ENCODE measurements around the gene ADAMTS6. TPM values are rescaled to one million over a fixed set of nuclear protein-coding genes. Genes with fewer than 3 reads are reported as not detected.
A peak's percentile ranks its signal among the peaks of the same experiment; 100 is the strongest.
"Not testable (repeated sequence)": the region's sequence is repeated elsewhere in the genome, so short reads cannot be mapped to it uniquely, and the experiment has no call there.

ADAMTS6 gene, protein sequence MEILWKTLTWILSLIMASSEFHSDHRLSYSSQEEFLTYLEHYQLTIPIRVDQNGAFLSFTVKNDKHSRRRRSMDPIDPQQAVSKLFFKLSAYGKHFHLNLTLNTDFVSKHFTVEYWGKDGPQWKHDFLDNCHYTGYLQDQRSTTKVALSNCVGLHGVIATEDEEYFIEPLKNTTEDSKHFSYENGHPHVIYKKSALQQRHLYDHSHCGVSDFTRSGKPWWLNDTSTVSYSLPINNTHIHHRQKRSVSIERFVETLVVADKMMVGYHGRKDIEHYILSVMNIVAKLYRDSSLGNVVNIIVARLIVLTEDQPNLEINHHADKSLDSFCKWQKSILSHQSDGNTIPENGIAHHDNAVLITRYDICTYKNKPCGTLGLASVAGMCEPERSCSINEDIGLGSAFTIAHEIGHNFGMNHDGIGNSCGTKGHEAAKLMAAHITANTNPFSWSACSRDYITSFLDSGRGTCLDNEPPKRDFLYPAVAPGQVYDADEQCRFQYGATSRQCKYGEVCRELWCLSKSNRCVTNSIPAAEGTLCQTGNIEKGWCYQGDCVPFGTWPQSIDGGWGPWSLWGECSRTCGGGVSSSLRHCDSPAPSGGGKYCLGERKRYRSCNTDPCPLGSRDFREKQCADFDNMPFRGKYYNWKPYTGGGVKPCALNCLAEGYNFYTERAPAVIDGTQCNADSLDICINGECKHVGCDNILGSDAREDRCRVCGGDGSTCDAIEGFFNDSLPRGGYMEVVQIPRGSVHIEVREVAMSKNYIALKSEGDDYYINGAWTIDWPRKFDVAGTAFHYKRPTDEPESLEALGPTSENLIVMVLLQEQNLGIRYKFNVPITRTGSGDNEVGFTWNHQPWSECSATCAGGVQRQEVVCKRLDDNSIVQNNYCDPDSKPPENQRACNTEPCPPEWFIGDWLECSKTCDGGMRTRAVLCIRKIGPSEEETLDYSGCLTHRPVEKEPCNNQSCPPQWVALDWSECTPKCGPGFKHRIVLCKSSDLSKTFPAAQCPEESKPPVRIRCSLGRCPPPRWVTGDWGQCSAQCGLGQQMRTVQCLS (N-terminal part only)
- total RNA-seq (2014; rRNA removed; shearing (Covaris generic)): 6.0 and 7.2 TPM in 2 replicates

DNA sequence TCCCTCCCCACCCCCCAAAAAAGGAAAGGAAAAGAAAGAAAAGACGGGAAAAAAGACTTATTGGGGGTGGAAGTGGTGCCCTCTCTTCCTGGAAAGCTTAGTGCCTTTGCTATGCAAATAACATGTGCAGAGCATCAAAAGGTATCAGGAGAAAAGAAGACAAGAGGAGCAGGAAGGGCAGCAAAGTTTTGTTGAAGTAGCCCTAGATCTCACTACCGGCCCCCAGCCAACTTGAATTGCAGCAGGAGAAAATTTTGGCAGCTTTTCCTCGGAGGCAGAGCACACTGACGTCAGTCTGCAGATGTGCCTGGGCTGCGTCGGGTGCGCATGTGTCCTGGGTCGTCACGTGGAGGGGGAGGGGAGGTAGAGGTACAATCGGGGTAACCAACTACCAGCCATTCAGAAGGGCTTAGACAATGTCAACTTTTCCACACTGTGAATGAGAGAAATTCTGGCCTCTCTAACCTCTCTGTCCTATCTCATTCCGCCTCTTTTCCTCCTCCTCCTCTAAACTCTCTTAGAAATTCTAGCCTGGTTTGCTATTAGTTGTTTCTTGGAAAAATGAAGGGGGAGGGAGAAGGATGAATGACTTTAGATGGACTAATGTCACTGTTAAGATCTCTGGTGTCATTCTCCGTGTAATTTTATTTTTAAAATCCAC, at the start of gene ADAMTS6:
TSS of gene ADAMTS6 (minus strand) at position 286 of the 661 bp plus-strand sequence. CDS start 8,247 bp downstream, outside the sequence.
- DNase-seq: peak; percentile 92 to 95
- Histone ChIP-seq H3K4me1 (no peaks in the 10 kb centered on the region), H3K27me3 (no peaks in the 10 kb centered on the region), H3K27ac (peak within 1 kb of the TSS; percentile 55), H3K9me3 (replicated peaks) (no peaks in the 10 kb centered on the region), H3K4me3 (peak within 1 kb of the TSS; percentile 62), H3K36me3 (no peaks in the 10 kb centered on the region)

DNA sequence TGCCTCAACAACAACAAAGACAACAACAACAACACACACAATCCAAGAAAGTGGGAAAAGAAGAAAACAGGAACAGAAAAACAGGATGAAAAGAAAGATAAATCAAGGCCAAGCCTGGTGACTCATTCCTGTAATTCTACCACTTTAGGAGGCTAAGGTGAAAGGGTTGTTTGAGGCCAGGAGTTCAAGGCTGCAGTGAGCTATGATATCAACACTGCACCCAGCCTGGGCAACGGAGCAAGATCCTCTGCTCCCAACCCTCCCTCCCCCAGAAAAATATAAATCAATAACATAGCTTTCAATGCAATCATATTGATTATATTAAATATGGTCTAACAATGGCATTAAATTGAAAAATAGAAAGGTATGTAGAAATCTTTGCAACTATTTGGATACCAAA, 49.2 kb upstream of the ADAMTS6 start:
- no peaks in the 10 kb centered on the region for H3K9me3 ChIP-seq (replicated peaks)
- peaks cover 14% of the 10 kb centered on the region for H3K4me1 ChIP-seq
- H3K4me3 ChIP-seq: no peak overlapping the region
- no peak overlapping the region for H3K27ac ChIP-seq
- H3K36me3 ChIP-seq: peaks cover 32% of the 10 kb centered on the region
- H3K27me3 ChIP-seq: no peaks in the 10 kb centered on the region
- DNase-seq: no peak

DNA sequence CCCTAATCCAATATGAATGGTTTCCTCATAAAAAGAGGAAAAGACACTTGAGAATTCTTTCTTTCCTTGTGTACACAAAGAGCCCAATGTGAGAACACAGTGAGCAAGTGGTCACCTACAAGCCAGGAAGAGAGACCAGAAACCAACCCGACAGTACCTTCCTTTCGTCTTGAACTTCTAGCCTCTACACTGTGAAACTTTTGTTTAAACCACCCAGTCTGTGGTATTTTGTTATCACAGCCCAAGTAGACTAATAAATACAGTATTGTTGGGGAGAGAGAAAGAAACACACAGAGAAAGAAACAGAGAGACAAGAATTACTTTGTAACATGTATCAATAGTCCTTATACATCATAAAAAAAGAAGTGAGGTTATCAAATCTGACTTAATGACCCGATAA, 44.0 kb upstream of the ADAMTS6 start:
- Histone ChIP-seq H3K4me3 (no peak overlapping the region), H3K27ac (no peak overlapping the region), H3K9me3 (replicated peaks) (no peaks in the 10 kb centered on the region), H3K4me1 (no peaks in the 10 kb centered on the region), H3K36me3 (peaks cover 50% of the 10 kb centered on the region), H3K27me3 (no peaks in the 10 kb centered on the region)
- no peak for DNase-seq

DNA sequence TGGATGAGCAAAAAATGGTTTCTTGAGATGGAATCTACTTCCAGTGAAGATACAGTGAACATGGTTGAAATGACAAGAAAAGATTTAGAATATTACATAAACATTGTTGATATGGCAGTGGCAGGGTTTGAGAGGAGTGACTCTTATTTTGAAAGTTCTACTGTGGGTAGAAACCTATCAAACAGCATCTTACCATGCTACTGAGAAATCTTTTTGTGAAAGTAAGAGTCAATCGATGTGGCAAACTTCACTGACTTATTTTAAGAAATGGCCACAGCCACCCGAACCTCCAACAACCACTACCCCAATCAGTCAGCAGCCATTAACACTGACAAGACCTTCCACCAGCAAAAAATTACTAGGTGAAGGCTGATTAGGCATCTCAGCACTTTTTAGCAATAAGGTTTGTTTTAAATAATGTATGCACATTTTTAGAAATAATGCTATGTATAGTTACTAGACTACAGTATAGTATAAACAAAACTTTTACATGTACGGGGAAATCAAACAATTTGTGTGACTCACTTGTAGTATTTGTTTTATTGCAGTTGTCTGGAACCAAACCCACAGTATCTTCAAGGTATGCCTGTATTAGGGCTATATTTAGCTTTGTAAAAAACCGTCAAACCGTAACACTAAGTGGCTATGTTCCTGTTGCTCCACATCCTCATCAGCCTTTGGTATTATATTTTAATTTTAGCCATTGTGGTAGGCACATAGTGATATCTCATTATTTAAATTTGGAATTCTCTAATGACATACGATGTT, 30.6 kb upstream of the ADAMTS6 start:
- no peaks in the 10 kb centered on the region for H3K9me3 ChIP-seq (replicated peaks)
- no peak for DNase-seq

DNA sequence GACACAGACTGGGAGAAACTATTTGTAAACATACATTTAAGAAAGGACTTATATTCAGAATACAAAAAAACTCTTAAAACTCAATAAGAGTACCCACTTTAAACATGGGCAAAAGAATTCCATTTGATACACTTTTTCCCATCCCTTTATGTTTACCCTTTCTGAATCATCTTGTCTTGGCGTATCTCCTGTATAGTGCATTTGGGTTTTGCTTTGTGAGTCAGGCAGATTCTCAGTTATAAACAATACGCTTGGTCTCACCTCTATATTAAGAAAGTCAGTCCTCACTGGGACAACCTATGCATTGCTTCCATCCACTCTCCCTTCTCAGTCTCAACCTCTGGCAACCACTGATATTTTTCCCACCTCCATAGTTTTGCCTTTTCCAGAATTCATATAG, 27.3 kb upstream of the ADAMTS6 start:
- no peak overlapping the region for H3K4me3 ChIP-seq

More for the DNA sequence above, 30.6 kb upstream of the ADAMTS6 start:
- Histone ChIP-seq H3K4me1 (no peaks in the 10 kb centered on the region), H3K27ac (no peak overlapping the region), H3K4me3 (no peak overlapping the region), H3K36me3 (peaks cover 10% of the 10 kb centered on the region), H3K27me3 (no peaks in the 10 kb centered on the region)

DNA sequence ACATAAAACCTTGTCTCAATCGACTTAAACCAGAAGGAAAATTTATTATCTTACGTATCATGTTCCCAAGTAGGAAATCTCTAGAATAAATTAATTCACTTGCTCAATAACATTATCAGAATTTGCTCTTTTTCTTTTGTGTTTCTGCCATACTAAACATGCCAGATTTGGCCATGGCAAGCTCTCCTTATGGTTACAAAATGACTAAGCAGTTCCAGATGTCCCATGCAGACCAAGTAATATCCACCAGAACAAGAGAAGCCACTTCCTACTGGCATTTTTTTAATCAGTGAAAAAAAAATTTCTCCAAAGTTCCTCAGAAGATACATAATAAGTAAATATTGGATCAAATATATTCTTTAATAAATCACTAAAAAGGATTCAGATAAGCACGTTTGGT, 25.2 kb upstream of the ADAMTS6 start:
- Histone ChIP-seq H3K4me1 (no peaks in the 10 kb centered on the region), H3K27me3 (no peaks in the 10 kb centered on the region), H3K27ac (no peak overlapping the region), H3K4me3 (no peak overlapping the region), H3K36me3 (0 out of 2 replicates have a peak, but pooled peaks cover 2% of the 10 kb centered on the region), H3K9me3 (replicated peaks) (0 out of 2 replicates have a peak, but pooled peaks cover 3% of the 10 kb centered on the region)
- no peak for DNase-seq

More for the DNA sequence above, 27.3 kb upstream of the ADAMTS6 start:
- DNase-seq: no peak
- H3K36me3 ChIP-seq: peaks cover 2% of the 10 kb centered on the region; the same call in 1 of the 2 replicates
- 0 out of 2 replicates have a peak, but pooled peaks cover 3% of the 10 kb centered on the region for H3K9me3 ChIP-seq (replicated peaks)
- H3K4me1 ChIP-seq: no peaks in the 10 kb centered on the region
- H3K27me3 ChIP-seq: no peaks in the 10 kb centered on the region
- H3K27ac ChIP-seq: no peak overlapping the region

DNA sequence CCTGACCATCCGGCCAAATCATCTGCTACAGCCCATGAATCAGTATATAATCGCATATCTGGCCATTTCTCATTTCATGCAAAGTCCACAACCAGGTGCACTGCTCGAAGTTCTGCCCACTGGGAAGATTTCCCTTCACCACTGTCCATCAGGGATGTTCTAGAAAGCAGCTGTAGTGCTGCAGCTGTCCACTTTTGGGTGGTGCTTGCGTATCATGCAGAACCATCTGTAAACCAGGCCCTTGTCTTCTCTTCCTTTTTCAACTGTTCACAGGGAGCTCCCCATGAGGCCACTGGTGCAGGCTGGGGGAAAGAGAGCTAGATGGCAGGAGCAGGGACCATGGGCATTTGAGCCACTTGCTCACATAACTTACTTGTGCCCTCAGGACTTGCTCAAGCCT, 7.4 kb upstream of the ADAMTS6 start:
- no peaks in the 10 kb centered on the region for H3K4me1 ChIP-seq
- H3K9me3 ChIP-seq (replicated peaks): no peaks in the 10 kb centered on the region
- no peak overlapping the region for H3K27ac ChIP-seq
- no peak overlapping the region for H3K4me3 ChIP-seq
- H3K27me3 ChIP-seq: no peaks in the 10 kb centered on the region
- DNase-seq: no peak
- no peaks in the 10 kb centered on the region for H3K36me3 ChIP-seq

DNA sequence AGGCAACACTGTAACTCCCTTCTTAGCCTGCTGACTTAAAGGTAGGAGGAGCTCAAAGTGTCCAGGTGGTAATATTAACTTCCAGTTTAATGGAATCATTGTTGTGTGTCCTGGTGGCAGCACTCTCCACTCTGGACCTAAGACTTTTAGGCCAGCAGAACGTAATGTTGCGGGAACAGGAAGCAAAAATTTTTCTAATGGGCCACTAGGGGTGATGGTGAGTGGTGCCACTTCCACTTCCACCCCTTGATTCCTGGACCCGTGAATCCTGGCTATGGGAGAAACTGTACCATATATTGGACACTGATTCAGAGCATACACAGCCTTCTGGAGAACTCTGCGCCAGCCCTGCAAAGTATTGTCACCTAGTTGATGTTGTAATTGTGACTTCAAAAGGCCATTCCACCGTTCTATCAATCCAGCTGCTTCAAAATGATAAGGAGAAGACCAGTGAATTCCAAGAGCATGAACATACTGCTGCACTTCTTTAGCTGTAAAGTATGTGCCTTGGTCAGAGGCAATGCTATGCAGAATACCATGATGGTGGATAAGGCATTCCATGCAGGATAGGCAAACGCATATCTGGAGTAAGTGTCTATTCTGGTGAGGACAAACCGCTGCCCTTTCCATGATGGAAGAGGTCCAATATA, 6.4 kb upstream of the ADAMTS6 start:
- not testable (repeated sequence) for H3K4me3 ChIP-seq; DNase-seq; H3K4me1 ChIP-seq; H3K9me3 ChIP-seq (replicated peaks); H3K36me3 ChIP-seq; H3K27me3 ChIP-seq; H3K27ac ChIP-seq

DNA sequence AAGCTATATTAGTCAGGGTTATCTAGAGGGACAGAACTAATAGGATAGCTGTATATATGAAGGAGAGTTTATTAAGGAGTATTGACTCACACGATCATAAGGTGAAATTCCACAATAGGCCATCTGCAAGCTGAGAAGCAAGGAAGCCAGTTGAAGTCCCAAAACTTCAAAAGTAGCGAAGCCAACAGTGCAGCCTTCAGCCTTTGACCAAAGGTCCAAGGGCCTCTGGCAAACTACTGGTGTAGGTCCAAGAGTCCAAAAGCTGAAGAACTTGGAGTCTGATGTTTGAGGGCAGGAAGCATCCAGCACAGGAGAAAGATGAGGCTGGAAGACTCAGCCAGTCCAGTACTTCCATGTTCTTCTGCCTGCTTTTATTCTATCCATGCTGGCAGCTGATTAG, 5.1 kb upstream of the ADAMTS6 start:
- H3K27ac ChIP-seq; H3K27me3 ChIP-seq; H3K4me3 ChIP-seq; DNase-seq; H3K36me3 ChIP-seq; H3K9me3 ChIP-seq (replicated peaks); H3K4me1 ChIP-seq: not testable (repeated sequence)

DNA sequence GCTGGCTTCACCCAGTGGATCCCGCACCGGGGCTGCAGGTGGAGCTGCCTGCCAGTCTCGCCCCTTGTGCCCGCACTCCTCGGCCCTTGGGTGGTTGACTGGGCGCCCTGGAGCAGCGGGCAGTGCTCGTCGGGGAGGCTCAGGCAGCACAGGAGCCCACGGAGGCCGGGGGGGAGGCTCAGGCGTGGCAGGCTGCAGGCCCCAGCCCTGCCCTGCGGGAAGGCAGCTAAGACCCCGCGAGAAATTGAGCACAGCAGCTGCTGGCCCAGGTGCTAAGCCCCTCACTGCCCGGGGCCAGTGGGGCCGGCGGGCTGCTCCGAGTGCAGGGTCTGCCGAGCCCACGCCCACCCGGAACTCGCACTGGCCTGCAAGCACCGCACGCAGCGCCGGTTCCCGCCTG, 3.7 kb upstream of the ADAMTS6 start:
- no peaks in the 10 kb centered on the region for H3K4me1 ChIP-seq
- H3K27ac ChIP-seq: no peak overlapping the region
- no peaks in the 10 kb centered on the region for H3K9me3 ChIP-seq (replicated peaks)
- DNase-seq: no peak
- no peaks in the 10 kb centered on the region for H3K27me3 ChIP-seq
- H3K36me3 ChIP-seq: no peaks in the 10 kb centered on the region
- H3K4me3 ChIP-seq: no peak overlapping the region

DNA sequence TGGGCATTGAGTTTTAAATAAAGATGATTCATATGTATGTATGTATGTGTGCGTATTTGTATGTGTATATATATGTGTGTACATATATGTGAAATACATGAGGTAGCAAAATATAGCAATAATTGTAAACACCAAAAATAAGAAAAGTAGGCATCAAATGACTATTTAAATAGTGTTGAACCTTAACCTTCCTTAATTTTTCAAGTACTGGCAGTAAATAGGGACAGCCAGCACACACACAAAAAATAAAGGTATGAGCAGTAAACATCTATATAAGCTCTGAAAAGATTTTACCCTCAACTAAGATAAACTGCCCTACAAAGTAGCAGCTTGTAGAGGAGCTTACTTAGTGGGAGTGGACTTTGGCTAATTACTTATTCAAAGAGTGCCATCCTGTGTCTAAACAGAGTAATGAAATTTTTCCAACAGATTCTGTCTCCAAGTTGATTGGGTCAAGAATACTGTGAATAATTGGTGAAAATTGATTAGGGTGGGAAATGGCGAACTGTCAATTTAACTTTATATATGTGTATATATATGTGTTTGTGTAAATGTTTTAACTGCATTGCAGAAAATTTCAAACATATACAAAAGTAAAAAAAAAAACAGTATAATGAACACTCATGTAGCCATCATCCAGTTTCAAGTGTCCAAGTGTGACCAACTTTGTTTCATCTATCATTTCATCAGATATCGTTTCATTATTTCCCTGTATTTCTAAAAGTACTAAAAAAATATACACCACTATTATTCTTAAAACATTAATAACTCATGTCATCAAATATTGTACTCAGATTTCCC, 2.0 kb upstream of the ADAMTS6 start:
- no peaks in the 10 kb centered on the region for H3K9me3 ChIP-seq (replicated peaks)
- no peaks in the 10 kb centered on the region for H3K36me3 ChIP-seq
- no peaks in the 10 kb centered on the region for H3K4me1 ChIP-seq
- H3K27me3 ChIP-seq: no peaks in the 10 kb centered on the region
- DNase-seq: peak in 1 of 2 experiments; percentile 71
- peak overlapping the region; percentile 55; the same call in 1 of the 2 replicates for H3K27ac ChIP-seq
- H3K4me3 ChIP-seq: peak overlapping the region; percentile 62

DNA sequence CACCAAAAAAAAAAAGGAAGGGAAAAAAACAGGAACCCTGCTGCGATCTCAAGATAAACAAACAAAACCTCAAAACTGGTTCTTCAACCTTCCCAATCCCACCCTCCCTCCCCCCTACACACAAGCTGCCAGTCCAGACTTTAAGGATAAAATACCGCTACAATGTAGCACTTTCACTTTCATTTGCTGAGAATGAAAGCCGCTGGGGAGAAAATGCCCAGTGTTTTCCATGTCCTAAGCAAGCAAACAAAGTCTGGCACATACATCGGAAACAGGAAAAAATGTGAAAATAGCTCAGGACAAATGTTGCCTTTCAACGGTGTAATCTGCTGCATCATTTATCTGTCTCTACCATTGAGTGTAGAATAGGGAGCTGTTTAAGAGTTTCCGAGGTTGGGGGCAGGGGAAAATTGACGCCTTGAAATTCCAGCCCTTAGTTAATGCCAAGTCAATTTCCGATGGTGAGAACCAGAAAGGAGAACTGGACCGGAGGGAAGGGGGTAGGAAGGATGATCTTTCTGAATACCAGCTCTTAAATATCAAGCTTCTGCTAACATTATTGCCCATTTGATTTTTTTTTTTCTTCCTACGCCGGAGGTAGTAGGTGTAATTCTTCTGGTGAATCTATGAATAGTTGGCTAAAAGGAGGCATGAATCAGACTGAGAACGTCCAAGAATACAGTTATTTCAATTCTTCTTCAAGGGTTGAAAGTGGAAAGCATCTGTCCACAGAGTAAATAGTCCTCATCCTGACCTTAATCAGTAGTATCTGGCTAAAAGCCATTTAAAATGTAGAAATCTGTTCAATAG, 1.2 kb upstream of the ADAMTS6 start:
- peak; percentile 19 to 58 for DNase-seq
- H3K4me3 ChIP-seq: peak overlapping the region; percentile 62

More for the DNA sequence above, 1.2 kb upstream of the ADAMTS6 start:
- no peaks in the 10 kb centered on the region for H3K36me3 ChIP-seq
- H3K27me3 ChIP-seq: no peaks in the 10 kb centered on the region
- H3K4me1 ChIP-seq: no peaks in the 10 kb centered on the region
- peak overlapping the region; percentile 55 for H3K27ac ChIP-seq
- H3K9me3 ChIP-seq (replicated peaks): no peaks in the 10 kb centered on the region

Data from SJCRH30 (cell line).